Activated T-helper 1 cell treated with anti-CD3 and anti-CD28 coated beads, Interleukin-2, amount 50 U/mL, for 16 hours (primary cell): ENCODE results near the gene HDDC3.

Source experiments
- DNase-seq, 2 donors: peaks; one replicate each; pipeline ENCODE4 v3.0.0-alpha.2; 2020; ENCODE audit warnings: low read depth in 1 of 2, low spot score in 1 of 2

Gene HDDC3

GRCh38 chr15:90953947-90954711, 21.8 kb upstream of the HDDC3 start:
- DNase-seq = no peak

DNA sequence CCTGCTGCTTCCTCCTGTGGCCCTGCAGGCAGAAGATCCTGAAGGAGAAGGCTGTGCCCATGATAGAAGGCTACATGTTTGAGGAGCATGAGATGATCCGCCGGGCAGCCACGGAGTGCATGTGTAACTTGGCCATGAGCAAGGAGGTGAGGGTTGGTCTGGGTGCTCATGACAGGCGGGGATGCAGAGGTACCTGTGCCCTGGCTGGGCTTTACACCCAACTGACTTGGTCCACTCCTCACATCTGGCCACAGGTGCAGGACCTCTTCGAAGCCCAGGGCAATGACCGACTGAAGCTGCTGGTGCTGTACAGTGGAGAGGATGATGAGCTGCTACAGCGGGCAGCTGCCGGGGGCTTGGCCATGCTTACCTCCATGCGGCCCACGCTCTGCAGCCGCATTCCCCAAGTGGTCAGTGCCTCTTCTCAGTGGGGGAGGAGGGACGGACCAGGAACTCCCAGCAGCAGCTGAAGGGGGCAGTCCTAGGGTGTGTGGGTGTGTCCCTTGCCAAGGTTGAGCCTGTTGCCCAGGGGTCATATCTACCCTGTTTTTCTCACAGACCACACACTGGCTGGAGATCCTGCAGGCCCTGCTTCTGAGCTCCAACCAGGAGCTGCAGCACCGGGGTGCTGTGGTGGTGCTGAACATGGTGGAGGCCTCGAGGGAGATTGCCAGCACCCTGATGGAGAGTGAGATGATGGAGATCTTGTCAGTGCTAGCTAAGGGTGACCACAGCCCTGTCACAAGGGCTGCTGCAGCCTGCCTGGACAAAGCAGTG, 20.7 kb upstream of the HDDC3 start:
- DNase-seq = no peak

DNA sequence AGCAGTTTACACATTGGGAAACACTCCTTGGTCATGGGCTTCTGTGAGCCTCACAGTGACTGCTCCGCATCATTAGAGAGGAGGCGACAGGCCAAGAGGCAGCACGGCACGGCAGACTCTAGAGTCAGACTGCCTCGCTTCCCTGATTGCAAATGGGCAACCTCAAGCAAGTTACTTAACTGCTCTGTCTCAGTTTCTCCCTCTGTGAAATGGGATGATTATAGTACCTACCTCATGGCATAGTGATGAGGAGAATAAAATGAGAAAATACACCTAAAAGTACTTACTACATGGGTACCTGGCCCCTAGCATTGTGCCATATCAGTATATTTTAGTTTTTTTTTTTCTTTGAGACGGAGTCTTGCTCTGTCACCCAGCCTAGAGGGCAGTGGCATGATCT, 18.3 kb upstream of the HDDC3 start:
- DNase-seq = no peak

DNA sequence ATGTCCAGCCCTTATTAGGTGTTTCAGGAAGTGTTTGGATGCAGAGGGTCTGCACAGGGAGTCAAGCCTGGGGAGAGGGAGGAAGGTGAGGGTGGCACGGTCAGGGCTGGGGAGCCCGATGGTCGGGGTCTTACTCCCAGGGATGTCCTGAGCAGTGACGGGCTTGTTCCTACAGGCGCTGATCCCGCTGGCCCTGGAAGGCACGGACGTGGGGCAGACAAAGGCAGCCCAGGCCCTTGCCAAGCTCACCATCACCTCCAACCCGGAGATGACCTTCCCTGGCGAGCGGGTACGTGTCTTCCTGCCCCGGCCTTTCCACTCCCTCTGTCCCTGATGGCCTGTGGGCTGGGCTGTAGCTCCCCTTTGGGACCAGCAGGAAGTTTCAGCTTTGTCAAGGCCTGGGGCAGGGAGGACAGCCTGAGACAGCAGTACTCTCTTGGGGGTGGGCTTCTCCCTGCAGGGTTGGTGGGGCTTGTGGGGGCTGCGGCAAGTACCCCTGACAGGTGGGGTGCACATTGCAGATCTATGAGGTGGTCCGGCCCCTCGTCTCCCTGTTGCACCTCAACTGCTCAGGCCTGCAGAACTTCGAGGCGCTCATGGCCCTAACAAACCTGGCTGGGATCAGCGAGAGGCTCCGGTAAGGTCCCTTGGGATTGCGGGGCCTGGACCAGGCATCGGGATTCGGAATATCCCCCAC, 17.8 kb upstream of the HDDC3 start:
- DNase-seq = no peak

DNA sequence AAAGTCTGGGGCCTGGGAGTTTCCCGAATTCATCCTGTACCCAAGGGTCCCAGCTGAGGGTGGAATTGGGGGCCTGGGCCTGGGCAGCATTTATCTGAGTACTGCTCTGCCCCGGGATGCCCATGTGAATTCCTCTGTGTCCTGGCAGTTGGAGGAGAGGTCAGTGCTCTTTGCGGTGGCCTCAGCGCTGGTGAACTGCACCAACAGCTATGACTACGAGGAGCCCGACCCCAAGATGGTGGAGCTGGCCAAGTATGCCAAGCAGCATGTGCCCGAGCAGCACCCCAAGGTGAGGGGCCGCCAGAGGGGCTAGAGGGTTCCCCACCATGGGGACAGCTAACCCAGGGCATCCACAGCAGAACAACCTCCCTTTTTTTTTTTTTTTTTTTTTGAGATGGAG, 16.2 kb upstream of the HDDC3 start:
- DNase-seq = no peak

GRCh38 chr15:90947577-90948357, 15.4 kb upstream of the HDDC3 start:
- DNase-seq = no peak

GRCh38 chr15:90946941-90947576, 14.7 kb upstream of the HDDC3 start:
- DNase-seq = no peak

GRCh38 chr15:90946538-90946937, 14.2 kb upstream of the HDDC3 start:
- DNase-seq = no peak

- DNase-seq = no peak
Measured at GRCh38 chr15:90945091-90945490, 12.7 kb upstream of the HDDC3 start.

DNA sequence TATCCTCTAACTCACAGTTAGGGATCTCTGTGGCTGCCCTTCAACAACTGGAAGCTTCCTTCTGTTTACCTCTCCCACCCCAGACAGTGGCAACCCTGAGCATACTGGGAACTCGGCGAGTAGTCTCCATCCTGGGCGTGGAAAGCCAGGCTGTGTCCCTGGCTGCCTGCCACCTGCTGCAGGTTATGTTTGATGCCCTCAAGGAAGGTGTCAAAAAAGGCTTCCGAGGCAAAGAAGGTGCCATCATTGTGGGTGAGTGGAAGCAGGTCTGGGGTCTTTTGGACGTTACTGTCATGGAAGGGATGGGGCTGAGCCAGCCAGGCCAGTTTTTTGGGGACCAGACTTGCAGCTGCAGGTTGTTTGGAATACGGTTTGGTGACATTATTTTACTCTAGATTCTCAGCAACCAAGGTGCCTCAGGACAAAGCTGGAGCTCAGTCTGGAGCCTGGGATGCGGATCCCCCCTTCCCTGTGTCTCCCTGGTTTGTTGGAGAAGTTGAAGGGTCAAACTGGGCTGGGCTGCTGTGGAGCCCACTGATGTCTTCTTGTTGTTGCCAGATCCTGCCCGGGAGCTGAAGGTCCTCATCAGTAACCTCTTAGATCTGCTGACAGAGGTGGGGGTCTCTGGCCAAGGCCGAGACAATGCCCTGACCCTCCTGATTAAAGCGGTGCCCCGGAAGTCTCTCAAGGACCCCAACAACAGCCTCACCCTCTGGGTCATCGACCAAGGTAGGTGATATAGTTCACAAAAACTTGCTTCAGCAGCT, 10.2 kb upstream of the HDDC3 start:
- DNase-seq = no peak

GRCh38 chr15:90941038-90941437, 8.7 kb upstream of the HDDC3 start:
- no peak for DNase-seq

GRCh38 chr15:90939756-90940155, 7.4 kb upstream of the HDDC3 start:
- no peak for DNase-seq

DNA sequence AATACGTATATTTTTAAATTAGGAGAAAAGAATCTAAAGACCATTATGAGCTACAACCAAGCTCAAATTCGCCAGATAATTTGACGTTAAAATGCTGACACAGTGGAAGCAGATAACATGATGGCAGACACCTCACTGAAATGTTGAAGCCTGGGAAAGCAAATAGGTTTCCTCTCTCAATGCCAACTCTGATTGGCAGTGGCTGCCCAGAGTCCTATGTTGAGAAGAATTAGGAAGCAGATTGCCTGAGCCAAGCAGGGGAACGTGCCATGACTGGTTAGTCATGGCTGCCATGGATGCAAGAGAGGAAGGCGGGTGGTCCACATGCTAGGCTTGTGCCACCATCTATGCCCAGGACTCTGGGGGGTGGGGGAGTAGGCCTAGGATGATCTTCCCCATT, 5.9 kb upstream of the HDDC3 start:
- DNase-seq = no peak

DNA sequence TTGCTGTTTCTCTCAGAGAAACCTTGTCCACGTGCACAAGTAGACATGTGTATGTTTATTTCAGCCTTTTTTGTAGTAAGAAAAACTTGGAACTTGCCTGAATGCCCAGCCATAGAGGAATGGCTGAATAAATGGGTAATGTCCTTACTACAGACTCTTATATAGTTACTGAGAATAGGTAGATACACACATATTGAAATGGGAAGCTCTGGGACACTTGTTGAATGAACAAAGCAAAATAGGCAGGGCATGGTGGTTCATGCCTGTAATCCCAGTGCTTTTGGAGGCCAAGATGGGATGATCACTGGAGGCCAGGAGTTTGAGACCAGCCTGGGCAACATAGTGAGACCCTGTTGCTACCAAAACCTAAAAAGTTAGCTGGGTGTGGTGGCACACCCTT, 4.5 kb upstream of the HDDC3 start:
- DNase-seq = no peak

- DNase-seq = peak; percentile 92 to 93
Measured at GRCh38 chr15:90934949-90935751, 2.8 kb upstream of the HDDC3 start, which contains the start of gene UNC45A. Gene UNC45A, plus strand, starts transcription at chr15:90935285. Its CDS starts 40 bp downstream, at chr15:90935325.

- DNase-seq = peak; percentile 65 to 71
Measured at GRCh38 chr15:90934256-90934948, 2.1 kb upstream of the HDDC3 start.

DNA sequence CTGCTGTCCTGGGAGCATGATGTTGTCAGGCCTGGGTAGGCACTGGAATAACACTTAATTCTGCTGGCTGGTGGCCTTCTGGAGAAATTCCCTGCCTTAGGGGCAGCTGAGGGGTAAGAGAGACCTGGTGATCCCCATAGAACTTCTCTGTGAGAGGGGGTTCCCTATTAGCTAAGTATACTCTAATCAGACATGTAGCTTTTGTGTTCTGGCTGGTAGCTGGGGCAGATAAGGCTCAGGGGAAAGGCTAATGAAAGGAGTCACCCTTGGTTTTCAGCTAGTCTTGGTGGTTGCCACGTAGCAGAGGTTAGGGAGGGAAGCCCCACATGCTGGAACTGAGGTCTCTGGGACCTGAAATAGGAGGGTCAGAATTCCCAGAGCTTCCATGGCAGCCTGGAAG, 952 bp upstream of the HDDC3 start:
- DNase-seq = no peak

DNA sequence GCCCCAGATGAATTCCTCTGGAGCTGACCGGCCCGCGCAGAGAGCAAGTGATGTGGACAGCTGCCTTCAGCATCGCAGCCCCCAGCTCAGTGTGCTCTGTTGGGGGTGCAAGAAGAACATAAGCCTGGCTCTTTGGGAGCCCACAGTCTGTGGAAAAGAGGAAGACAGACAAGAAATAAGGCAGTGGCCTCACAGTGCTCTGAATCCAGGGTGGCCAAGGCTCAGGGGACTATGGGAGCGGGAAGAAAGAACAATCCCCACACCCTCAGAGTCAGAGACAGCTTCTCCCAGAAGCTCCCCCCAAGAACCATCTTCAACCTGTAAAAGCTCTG, 277 bp upstream of the HDDC3 start:
- no peak for DNase-seq

DNA sequence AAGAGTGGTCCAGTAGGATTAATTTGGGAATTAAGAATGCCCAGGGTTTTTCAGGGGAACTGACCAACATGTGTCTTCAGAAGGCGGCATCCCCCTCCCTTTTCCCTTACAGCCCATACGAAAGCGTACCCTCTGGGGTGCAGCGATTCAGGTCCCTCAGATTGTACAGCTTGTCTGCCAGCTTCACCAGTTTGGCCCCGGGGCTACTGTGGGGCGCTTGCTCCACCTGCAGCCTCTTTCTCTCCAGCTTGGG, 848 bp downstream of the HDDC3 start:
- no peak for DNase-seq
